Right lobe of liver (tissue), 4 donors: ENCODE results near the gene HSPA5.

Experiments
- CTCF ChIP-seq, 4 donors: fragments of 200-600 bp in 3 of 4; fragments of 450-650 bp in 1 of 4; IDR thresholded peaks; one replicate each; pipeline versions ENCODE4 v1.5.1 to v1.8.0; 2016 to 2022; ENCODE audit warnings: antibody characterized with exemption in 4 of 4, mild to moderate bottlenecking in 2 of 4
- POLR2A ChIP-seq: fragments of 450-650 bp; IDR thresholded peaks from one replicate; pipeline ENCODE4 v1.6.1; 2017; ENCODE audit warnings: antibody characterized with exemption, mild to moderate bottlenecking
- donor health status: DM: no; HTN: no; CAD: no.
- donor health status: DM: no; HTN: no; CAD: no.
- donor health status: DM: no; HTN: yes; CAD: no.

- TF ChIP-seq POLR2A (no peak), CTCF (IDR thresholded peaks at IDR 0.05) (no peak)
Observed at GRCh38 chr9:125189011-125189360, 52.2 kb downstream of the HSPA5 start.
